NB4 (cell line): ENCODE data around the gene BLNK.

Source experiments
- DNase-seq: peaks from one replicate; pipeline ENCODE4 v3.0.0; 2010; ENCODE audit warnings: low read depth
- H3K4me3 ChIP-seq: one replicate; pipeline ENCODE4 v1.5.1; 2011; ENCODE audit warnings: mild to moderate bottlenecking, low read depth, low read length, moderate library complexity
- CTCF ChIP-seq: IDR thresholded peaks from one replicate; pipeline ENCODE4 v1.5.1; 2012; ENCODE audit warnings: low read depth, low read length
- MAX ChIP-seq: IDR thresholded peaks from 2 replicates; pipeline ENCODE4 v1.6.1; 2011; ENCODE audit warnings: low read depth, low read length
- MYC ChIP-seq: IDR thresholded peaks from 2 replicates; pipeline ENCODE4 v1.6.1; 2011; ENCODE audit warnings: low read depth, low read length
- POLR2A ChIP-seq: IDR thresholded peaks from 2 replicates; pipeline ENCODE4 v1.6.1; 2011; ENCODE audit warnings: mild to moderate bottlenecking; ENCODE audit not compliant: insufficient read length; ENCODE audit errors: extremely low read depth

BLNK gene

GRCh38 chr10:96238646-96239623 is 32.4 kb downstream of the BLNK start:
- no peak for DNase-seq
- TF ChIP-seq MAX: no peak
- no peak for TF ChIP-seq POLR2A
- TF ChIP-seq CTCF: no peak
- no peak for TF ChIP-seq MYC
- no peak overlapping the region for H3K4me3 ChIP-seq

GRCh38 chr10:96236876-96237275 is 34.5 kb downstream of the BLNK start:
- no peak for DNase-seq
- no peak overlapping the region for H3K4me3 ChIP-seq
- TF ChIP-seq MAX (no peak), CTCF (no peak), POLR2A (no peak), MYC (no peak)

GRCh38 chr10:96236090-96236478 is 35.3 kb downstream of the BLNK start:
- no peak for DNase-seq
- TF ChIP-seq MYC (no peak), CTCF (no peak), POLR2A (no peak), MAX (no peak)
- no peak overlapping the region for H3K4me3 ChIP-seq

GRCh38 chr10:96235326-96236089 is 35.9 kb downstream of the BLNK start:
- TF ChIP-seq POLR2A (no peak), MYC (no peak), CTCF (no peak), MAX (no peak)
- no peak overlapping the region for H3K4me3 ChIP-seq
- no peak for DNase-seq

GRCh38 chr10:96233959-96234358 is 37.4 kb downstream of the BLNK start:
- no peak overlapping the region for H3K4me3 ChIP-seq
- DNase-seq: no peak
- TF ChIP-seq MYC (no peak), MAX (no peak), POLR2A (no peak), CTCF (no peak)
